H9 (cell line): Measurements from ENCODE around the gene OSBP2. TPM values are rescaled to one million over a fixed set of nuclear protein-coding genes. Genes with fewer than 3 reads are reported as not detected.

Experiments
- DNase-seq: peaks from one replicate; pipeline ENCODE4 v3.0.0-alpha.2; 2017
- H2AFZ ChIP-seq: one replicate; pipeline ENCODE4 v1.6.1; 2013; ENCODE audit warnings: mild to moderate bottlenecking, low read length, control low read depth, moderate library complexity
- H2AK5ac ChIP-seq: 2 replicates; pipeline ENCODE4 v1.6.1; 2013; ENCODE audit warnings: low read length, control low read depth, mixed read lengths; ENCODE audit not compliant: insufficient read length
- H2BK120ac ChIP-seq: one replicate; pipeline ENCODE4 v1.6.1; 2013; ENCODE audit warnings: low read depth, mild to moderate bottlenecking, low read length, control low read depth, inconsistent platforms; ENCODE audit not compliant: poor library complexity, severe bottlenecking
- H2BK12ac ChIP-seq: 2 replicates; pipeline ENCODE4 v1.6.1; 2013; ENCODE audit warnings: low read length, control low read depth, mixed read lengths, low read depth; ENCODE audit not compliant: insufficient read length
- H2BK15ac ChIP-seq: 2 replicates; pipeline ENCODE4 v1.6.1; 2013; ENCODE audit warnings: low read depth, low read length, control low read depth
- H2BK20ac ChIP-seq: one replicate; pipeline ENCODE4 v1.6.1; 2013; ENCODE audit warnings: low read depth, mild to moderate bottlenecking, low read length, control low read depth, inconsistent platforms; ENCODE audit not compliant: poor library complexity, severe bottlenecking
- H2BK5ac ChIP-seq: 2 replicates; pipeline ENCODE4 v1.6.1; 2013; ENCODE audit warnings: low read length, control low read depth, mixed read lengths; ENCODE audit not compliant: insufficient read length
- H3K14ac ChIP-seq: 2 replicates; pipeline ENCODE4 v1.6.1; 2013; ENCODE audit warnings: low read length, control low read depth; ENCODE audit not compliant: insufficient read depth
- H3K18ac ChIP-seq: 2 replicates; pipeline ENCODE4 v1.6.1; 2013; ENCODE audit warnings: low read depth, mild to moderate bottlenecking, mixed read lengths, low read length, control low read depth; ENCODE audit not compliant: insufficient read length
- H3K23ac ChIP-seq: 2 replicates; pipeline ENCODE4 v1.6.1; 2013; ENCODE audit warnings: low read length, control low read depth, mixed read lengths, low read depth; ENCODE audit not compliant: insufficient read length
- H3K23me2 ChIP-seq: 2 replicates; pipeline ENCODE4 v1.6.1; 2013; ENCODE audit warnings: low read depth, mild to moderate bottlenecking, mixed read lengths, low read length, control low read depth; ENCODE audit not compliant: insufficient read length, poor library complexity, severe bottlenecking
- H3K27ac ChIP-seq: 2 replicates; pipeline ENCODE4 v1.5.1; 2013; ENCODE audit warnings: low read length, control low read depth, mixed read lengths, low read depth; ENCODE audit not compliant: insufficient read length
- H3K27me3 ChIP-seq: 2 replicates; pipeline ENCODE4 v1.6.1; 2013; ENCODE audit warnings: low read length, control low read depth, inconsistent platforms; ENCODE audit not compliant: insufficient read depth
- H3K4ac ChIP-seq: 2 replicates; pipeline ENCODE4 v1.6.1; 2013; ENCODE audit warnings: low read depth, mild to moderate bottlenecking, control low read depth, inconsistent platforms, low read length, moderate library complexity
- H3K4me1 ChIP-seq: 2 replicates; pipeline ENCODE4 v1.6.1; 2013; ENCODE audit warnings: low read length, control low read depth, inconsistent platforms; ENCODE audit not compliant: insufficient read depth
- H3K4me2 ChIP-seq: 2 replicates; pipeline ENCODE4 v1.6.1; 2013; ENCODE audit warnings: low read length, control low read depth, mixed read lengths; ENCODE audit not compliant: insufficient read length, insufficient read depth
- H3K56ac ChIP-seq: 2 replicates; pipeline ENCODE4 v1.6.1; 2013; ENCODE audit warnings: low read depth, mild to moderate bottlenecking, mixed read lengths, low read length, control low read depth; ENCODE audit not compliant: insufficient read length
- H3K79me1 ChIP-seq: 2 replicates; pipeline ENCODE4 v1.6.1; 2013; ENCODE audit warnings: low read depth, mild to moderate bottlenecking, moderate library complexity, low read length, control low read depth, inconsistent platforms; ENCODE audit not compliant: insufficient read depth, poor library complexity, severe bottlenecking
- H3K79me2 ChIP-seq: 2 replicates; pipeline ENCODE4 v1.6.1; 2013; ENCODE audit warnings: low read length, control low read depth, inconsistent platforms; ENCODE audit not compliant: insufficient read depth
- H3K9ac ChIP-seq: 2 replicates; pipeline ENCODE4 v1.6.1; 2013; ENCODE audit warnings: low read length, control low read depth, mixed read lengths; ENCODE audit not compliant: insufficient read length; ENCODE audit errors: extremely low read depth
- H3K9me3 ChIP-seq: one replicate; pipeline ENCODE4 v1.6.1; 2013; ENCODE audit warnings: low read depth, low read length, inconsistent platforms; ENCODE audit not compliant: control insufficient read depth
- H3T11ph ChIP-seq: one replicate; pipeline ENCODE4 v1.6.1; 2013; ENCODE audit warnings: mild to moderate bottlenecking, low read length, control low read depth, inconsistent platforms
- H4K20me1 ChIP-seq: one replicate; pipeline ENCODE4 v1.6.1; 2013; ENCODE audit not compliant: control insufficient read depth, insufficient read length, insufficient read depth
- H4K5ac ChIP-seq: 2 replicates; pipeline ENCODE4 v1.6.1; 2013; ENCODE audit warnings: low read depth, mild to moderate bottlenecking, mixed read lengths, low read length, control low read depth; ENCODE audit not compliant: insufficient read length
- H4K8ac ChIP-seq: replicated peaks from 2 replicates; pipeline ENCODE4 v1.6.1; 2013; ENCODE audit warnings: low read length, control low read depth, mixed read lengths, low read depth; ENCODE audit not compliant: insufficient read length
- H4K91ac ChIP-seq: 2 replicates; pipeline ENCODE4 v1.6.1; 2013; ENCODE audit warnings: low read depth, mild to moderate bottlenecking, moderate library complexity, mixed read lengths, low read length, control low read depth; ENCODE audit not compliant: insufficient read length
- H3K27ac Mint-ChIP-seq, 3 experiments: 2 replicates in 2 of 3; 3 replicates in 1 of 3; pipeline ENCODE4 v1.8.0; 2020 to 2021; ENCODE audit warnings: mixed read lengths in 3 of 3, mild to moderate bottlenecking in 1 of 3, moderate library complexity in 1 of 3
- H3K27me3 Mint-ChIP-seq: 2 replicates; pipeline ENCODE4 v1.8.0; 2021; ENCODE audit warnings: low read depth, mild to moderate bottlenecking, moderate library complexity, mixed read lengths
- H3K36me3 Mint-ChIP-seq, 3 experiments: 2 replicates in 2 of 3; 3 replicates in 1 of 3; pipeline ENCODE4 v1.8.0; 2020 to 2021; ENCODE audit warnings: low read depth in 3 of 3, mixed read lengths in 3 of 3; ENCODE audit not compliant: insufficient read depth in 1 of 3
- H3K4me1 Mint-ChIP-seq, 2 experiments: 2 replicates each; pipeline ENCODE4 v1.8.0; 2020; ENCODE audit warnings: mixed read lengths in 2 of 2
- H3K4me3 Mint-ChIP-seq, 2 experiments: 2 replicates in 1 of 2; 3 replicates in 1 of 2; pipeline ENCODE4 v1.8.0; 2020 to 2021; ENCODE audit warnings: mild to moderate bottlenecking in 2 of 2, mixed read lengths in 2 of 2, moderate library complexity in 1 of 2
- H3K9me3 Mint-ChIP-seq, 2 experiments: 2 replicates in 1 of 2; 3 replicates in 1 of 2; pipeline ENCODE4 v1.8.0; 2020; ENCODE audit warnings: mild to moderate bottlenecking in 2 of 2, mixed read lengths in 2 of 2, moderate library complexity in 1 of 2
- WGBS: extraction: QIAGEN DNeasy Blood & Tissue Kit; methylation state at CpG from one replicate; pipeline ENCODE4 v1.1.7; 2013; ENCODE audit warnings: missing lambda C conversion rate, low lambda C conversion rate, mixed read lengths; ENCODE audit not compliant: insufficient read length; ENCODE audit errors: extremely low coverage; 5-methylcytosine and 5-hydroxymethylcytosine counted together
- total RNA-seq: library from RNA; stranded (reverse); gene quantifications from 2 replicates; pipeline ENCODE4 v1.2.1, GENCODE V29; 2021
- TF ChIP-seq, protein P1 (sequence below): fragments of 200-600 bp; sonication (generic); conservative IDR thresholded peaks from 3 replicates; pipeline ENCODE4 v1.8.0; 2021; ENCODE audit warnings: antibody characterized with exemption, mild to moderate bottlenecking

The OSBP2 gene
- total RNA-seq, 1 experiment from 2014 or later, result 3.4 TPM

DNA sequence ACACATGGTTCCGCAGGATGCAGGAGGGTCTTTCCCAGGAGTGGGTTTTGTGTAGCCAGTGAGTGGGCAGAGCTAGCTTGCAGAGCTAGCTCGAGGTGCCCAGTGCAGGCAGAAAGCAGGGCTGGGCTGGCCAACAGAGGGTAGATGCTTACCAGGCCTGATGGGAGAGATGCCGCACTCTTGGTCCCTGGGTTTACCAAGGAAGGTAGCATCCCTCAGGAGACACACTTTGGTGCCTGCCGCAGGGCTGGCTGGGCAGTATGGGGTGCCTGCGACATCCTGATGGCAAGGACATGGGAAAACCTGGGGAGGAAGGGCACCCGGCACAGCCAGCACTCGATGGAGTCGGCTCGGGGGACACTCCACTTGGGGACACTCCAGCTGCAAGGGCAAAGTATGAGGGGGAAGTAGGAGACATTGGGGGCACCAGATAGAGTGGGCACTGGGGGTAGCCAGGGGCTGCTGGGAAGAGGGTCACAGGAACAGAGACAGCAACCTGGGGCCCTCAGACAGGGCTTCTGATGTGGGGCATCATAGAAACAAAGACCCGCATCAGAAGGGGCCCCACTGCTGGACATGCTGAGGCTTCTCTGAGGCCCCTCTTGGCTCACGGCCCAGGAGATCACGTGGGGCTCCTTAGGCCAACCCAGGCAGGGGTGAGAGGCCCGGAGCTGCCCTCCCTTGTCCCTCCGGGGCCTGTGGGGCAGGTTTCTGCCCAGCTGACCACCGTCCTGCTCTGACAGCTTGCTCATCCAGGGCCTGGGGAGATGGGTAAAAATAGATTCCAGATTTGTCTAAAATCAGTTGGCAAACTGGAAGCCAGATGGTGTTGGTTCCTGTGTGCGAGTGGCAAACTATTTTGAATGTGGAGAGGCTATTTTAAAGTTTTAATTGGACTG is 184.1 kb downstream of the OSBP2 start:
- Mint-ChIP-seq H3K4me1 (peaks cover 17 to 25% of the 10 kb centered on the region in 2 experiments), H3K27ac (peak overlapping the region; percentile 40 to 64 (median 55); a peak in 4 of 7 replicates), H3K9me3 (no peaks in the 10 kb centered on the region), H3K4me3 (no peak overlapping the region), H3K36me3 (no peaks in the 10 kb centered on the region), H3K27me3 (no peaks in the 10 kb centered on the region; the same call in 1 of the 2 replicates)
- no peak for DNase-seq
- Histone ChIP-seq H3K4me2 (no peak overlapping the region), H3K9me3 (no peaks in the 10 kb centered on the region), H3K27ac (no peak overlapping the region), H3K4me1 (no peaks in the 10 kb centered on the region), H3K9ac (no peak overlapping the region), H4K20me1 (no peaks in the 10 kb centered on the region), H2BK120ac (no peak overlapping the region), H3T11ph (no peak overlapping the region), H3K23me2 (no peaks in the 10 kb centered on the region), H3K14ac (no peak overlapping the region), H3K27me3 (no peaks in the 10 kb centered on the region), H2BK15ac (no peak overlapping the region), H3K18ac (no peak overlapping the region), H2BK12ac (no peak overlapping the region), H4K91ac (no peak overlapping the region), H2BK5ac (no peak overlapping the region), H2AK5ac (no peak overlapping the region), H4K8ac (no peak overlapping the region), H3K4ac (no peak overlapping the region), H3K23ac (no peak overlapping the region), H3K79me1 (no peaks in the 10 kb centered on the region), H2BK20ac (no peak overlapping the region), H3K79me2 (no peaks in the 10 kb centered on the region), H3K56ac (no peak overlapping the region), H4K5ac (no peak overlapping the region), H2AFZ (no peak overlapping the region)
- no CpG with 5 or more reads among the region's 16 CpGs for WGBS
- TF ChIP-seq, protein P1, sequence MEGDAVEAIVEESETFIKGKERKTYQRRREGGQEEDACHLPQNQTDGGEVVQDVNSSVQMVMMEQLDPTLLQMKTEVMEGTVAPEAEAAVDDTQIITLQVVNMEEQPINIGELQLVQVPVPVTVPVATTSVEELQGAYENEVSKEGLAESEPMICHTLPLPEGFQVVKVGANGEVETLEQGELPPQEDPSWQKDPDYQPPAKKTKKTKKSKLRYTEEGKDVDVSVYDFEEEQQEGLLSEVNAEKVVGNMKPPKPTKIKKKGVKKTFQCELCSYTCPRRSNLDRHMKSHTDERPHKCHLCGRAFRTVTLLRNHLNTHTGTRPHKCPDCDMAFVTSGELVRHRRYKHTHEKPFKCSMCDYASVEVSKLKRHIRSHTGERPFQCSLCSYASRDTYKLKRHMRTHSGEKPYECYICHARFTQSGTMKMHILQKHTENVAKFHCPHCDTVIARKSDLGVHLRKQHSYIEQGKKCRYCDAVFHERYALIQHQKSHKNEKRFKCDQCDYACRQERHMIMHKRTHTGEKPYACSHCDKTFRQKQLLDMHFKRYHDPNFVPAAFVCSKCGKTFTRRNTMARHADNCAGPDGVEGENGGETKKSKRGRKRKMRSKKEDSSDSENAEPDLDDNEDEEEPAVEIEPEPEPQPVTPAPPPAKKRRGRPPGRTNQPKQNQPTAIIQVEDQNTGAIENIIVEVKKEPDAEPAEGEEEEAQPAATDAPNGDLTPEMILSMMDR, result no peak
